HCT116 (cell line): ENCODE results near the gene C7orf25. TPM values are rescaled to one million over a fixed set of nuclear protein-coding genes. Genes with fewer than 3 reads are reported as not detected.

Source experiments
- ATAC-seq: fragments of 200-7000 bp; cut with Tn5 transposase; 2 replicates; pipeline ENCODE4 v1.9.1; 2020; ENCODE audit warnings: mild to moderate bottlenecking, moderate library complexity
- BruUV-seq: library from RNA; stranded (reverse); fragments of 400-500 nt; replicated peaks from 2 replicates; lab custom pipeline; 2021; lab: Mats Ljungman, UMichigan
- CTCF ChIA-PET: fragments of 300-600 bp; sonication (Branson Sonifier 250); formaldehyde crosslinking; loops from one replicate; lab custom pipeline; 2021; ENCODE audit warnings: antibody characterized with exemption; lab: Charles Lee
- POLR2A ChIA-PET: fragments of 300-600, 350-600 bp; sonication (Branson Sonifier 250); formaldehyde crosslinking; loops from one replicate; lab custom pipeline; 2021; ENCODE audit warnings: antibody characterized with exemption; lab: Charles Lee
- RAD21 ChIA-PET, 2 experiments: fragments of 300-600 bp; sonication (Branson Sonifier 250); formaldehyde crosslinking; loops; one replicate each; lab custom pipeline; 2023; ENCODE audit warnings: low total read pairs in 2 of 2; ENCODE audit not compliant: uncharacterized antibody in 2 of 2, unreplicated experiment in 2 of 2, low non-redundant PET in 1 of 2; lab: Charles Lee
- DNase-seq: peaks from one replicate; pipeline ENCODE4 v3.0.0-alpha.2; 2010; ENCODE audit warnings: low read depth, low spot score
- H2AFZ ChIP-seq: fragments of 200-600 bp; shearing (Covaris generic), sonication (generic); 2 replicates; pipeline ENCODE4 v1.6.1; 2017; ENCODE audit warnings: low read depth, mixed run types, mixed read lengths, antibody characterized with exemption, low read length; ENCODE audit not compliant: poor library complexity, severe bottlenecking
- H3K27ac ChIP-seq: 2 replicates; pipeline ENCODE4 v1.5.1; 2012; ENCODE audit warnings: low read depth, low read length
- H3K27me3 ChIP-seq: fragments of 200-600 bp; sonication (generic); 2 replicates; pipeline ENCODE4 v1.6.1; 2016; ENCODE audit warnings: mixed run types, low read length, mixed read lengths; ENCODE audit not compliant: insufficient read depth
- H3K36me3 ChIP-seq, 2 experiments: fragments of 200-500 bp in 1 of 2; fragments of 200-600 bp in 1 of 2; sonication (Bioruptor generic) in 1 of 2; sonication (generic) in 1 of 2; 2 replicates each; pipeline versions ENCODE4 v1.5.1 to v1.6.1; 2014 to 2016; ENCODE audit warnings: low read length in 2 of 2, inconsistent platforms in 1 of 2, mixed read lengths in 1 of 2, mixed run types in 1 of 2; ENCODE audit not compliant: insufficient read depth in 2 of 2, control insufficient read depth in 1 of 2
- H3K4me1 ChIP-seq, 2 experiments: fragments of 200-600 bp in 1 of 2; sonication (generic) in 1 of 2; 2 replicates each; pipeline versions ENCODE4 v1.5.1 to v1.6.1; 2012 to 2017; ENCODE audit warnings: low read length in 2 of 2, inconsistent platforms in 1 of 2, mild to moderate bottlenecking in 1 of 2, mixed read lengths in 1 of 2, mixed run types in 1 of 2, moderate library complexity in 1 of 2; ENCODE audit not compliant: insufficient read depth in 2 of 2, control insufficient read depth in 1 of 2
- H3K4me2 ChIP-seq: fragments of 200-600 bp; sonication (generic); 2 replicates; pipeline ENCODE4 v1.6.1; 2017; ENCODE audit warnings: mixed run types, low read length, mixed read lengths
- H3K4me3 ChIP-seq, 2 experiments: fragments of 200-600 bp in 1 of 2; sonication (generic) in 1 of 2; replicated peaks in 1 of 2; 2 replicates each; pipeline ENCODE4 v1.5.1; 2011 to 2016; ENCODE audit warnings: low read length in 2 of 2, control low read depth in 1 of 2, low read depth in 1 of 2, mild to moderate bottlenecking in 1 of 2, mixed read lengths in 1 of 2, mixed run types in 1 of 2
- H3K79me2 ChIP-seq: fragments of 200-600 bp; sonication (generic); 2 replicates; pipeline ENCODE4 v1.6.1; 2017; ENCODE audit warnings: mild to moderate bottlenecking, mixed run types, low read length, moderate library complexity, mixed read lengths; ENCODE audit not compliant: insufficient read depth
- H3K9ac ChIP-seq: fragments of 200-600 bp; sonication (generic); 2 replicates; pipeline ENCODE4 v1.6.1; 2016; ENCODE audit warnings: low read length, mixed read lengths
- H3K9me2 ChIP-seq: fragments of 200-600 bp; sonication (generic), shearing (Covaris generic); 2 replicates; pipeline ENCODE4 v1.6.1; 2017; ENCODE audit warnings: mixed run types, mild to moderate bottlenecking, moderate library complexity; ENCODE audit not compliant: insufficient read depth
- H3K9me3 ChIP-seq, 2 experiments: fragments of 200-500 bp in 1 of 2; fragments of 200-600 bp in 1 of 2; sonication (Bioruptor generic) in 1 of 2; sonication (generic) in 1 of 2; 2 replicates each; pipeline ENCODE4 v1.6.1; 2014 to 2017; ENCODE audit warnings: low read length in 2 of 2, mixed read lengths in 2 of 2, inconsistent platforms in 1 of 2, low read depth in 1 of 2, mild to moderate bottlenecking in 1 of 2, mixed run types in 1 of 2, moderate library complexity in 1 of 2; ENCODE audit not compliant: control insufficient read depth in 1 of 2, insufficient read depth in 1 of 2
- H4K20me1 ChIP-seq: fragments of 200-600 bp; sonication (generic), shearing (Covaris generic); 2 replicates; pipeline ENCODE4 v1.6.1; 2017; ENCODE audit warnings: mixed run types, mild to moderate bottlenecking, moderate library complexity; ENCODE audit not compliant: insufficient read depth
- CBX3 ChIP-seq: IDR thresholded peaks from 2 replicates; pipeline ENCODE4 v1.6.1; 2012; ENCODE audit warnings: low read depth
- CEBPB ChIP-seq: IDR thresholded peaks from 2 replicates; pipeline ENCODE4 v1.6.1; 2012; ENCODE audit warnings: low read depth
- EGR1 ChIP-seq: IDR thresholded peaks from 2 replicates; pipeline ENCODE4 v1.6.1; 2012; ENCODE audit warnings: low read depth
- EZH2 ChIP-seq: fragments of 200-600 bp; sonication (generic); IDR thresholded peaks from 2 replicates; pipeline ENCODE4 v1.6.1; 2017; ENCODE audit warnings: antibody characterized with exemption, mixed run types
- EZH2phosphoT487 ChIP-seq: fragments of 200-600 bp; IDR thresholded peaks from 2 replicates; pipeline ENCODE4 v1.6.1; 2018; ENCODE audit warnings: antibody characterized with exemption, borderline replicate concordance
- FOSL1 ChIP-seq: IDR thresholded peaks from 2 replicates; pipeline ENCODE4 v1.6.1; 2012; ENCODE audit warnings: low read depth
- POLR2AphosphoS5 ChIP-seq: IDR thresholded peaks from 2 replicates; pipeline ENCODE4 v1.6.1; 2011; ENCODE audit warnings: mild to moderate bottlenecking, low read depth, low read length, moderate library complexity
- SRF ChIP-seq: IDR thresholded peaks from 2 replicates; pipeline ENCODE4 v1.6.1; 2012; ENCODE audit warnings: low read depth
- TCF7L2 ChIP-seq: IDR thresholded peaks from 2 replicates; pipeline ENCODE4 v1.7.0; 2011; ENCODE audit warnings: borderline replicate concordance, inconsistent platforms; ENCODE audit not compliant: insufficient read depth, insufficient read length; ENCODE audit errors: extremely low read depth
- YY1 ChIP-seq: IDR thresholded peaks from 2 replicates; pipeline ENCODE4 v1.6.1; 2011; ENCODE audit warnings: low read length, low read depth, moderate library complexity, mild to moderate bottlenecking; ENCODE audit not compliant: insufficient replicate concordance; ENCODE audit errors: extremely low read depth
- ZBTB33 ChIP-seq: IDR thresholded peaks from 2 replicates; pipeline ENCODE4 v1.6.1; 2011; ENCODE audit warnings: mild to moderate bottlenecking, low read length, moderate library complexity; ENCODE audit not compliant: insufficient replicate concordance; ENCODE audit errors: extremely low read depth
- ZFX ChIP-seq: fragments of 450-650 bp; IDR thresholded peaks from 2 replicates; pipeline ENCODE4 v1.6.1; 2017
- ZNF274 ChIP-seq: fragments of 200-500 bp; sonication (Bioruptor generic); IDR thresholded peaks from 2 replicates; pipeline ENCODE4 v1.6.1; 2014; ENCODE audit warnings: mild to moderate bottlenecking, low read depth, low read length, inconsistent platforms
- intact Hi-C: fragments of 100-400 bp; cut with micrococcal nuclease; formaldehyde crosslinking; loops from 2 replicates; pipeline ENCODE4 v1.10.0; 2022
- total RNA-seq: library from RNA; stranded (reverse); gene quantifications from one replicate; pipeline ENCODE4 v1.2.1, GENCODE V29; 2021; ENCODE audit not compliant: unreplicated experiment
- TF ChIP-seq, protein P1 (sequence below): IDR thresholded peaks from 2 replicates; pipeline ENCODE4 v1.6.1; 2012
- TF ChIP-seq, protein P2 (sequence below), 3 experiments: fragments of 200-600 bp in 1 of 3; sonication (generic) in 1 of 3; IDR thresholded peaks in 2 of 3; conservative IDR thresholded peaks in 1 of 3; 2 replicates each; pipeline ENCODE4 v1.5.1; 2012 to 2017; ENCODE audit warnings: low read depth in 2 of 3, low read length in 2 of 3, antibody characterized with exemption in 1 of 3, borderline replicate concordance in 1 of 3, control low read depth in 1 of 3, mild to moderate bottlenecking in 1 of 3, mixed read lengths in 1 of 3, mixed run types in 1 of 3, moderate library complexity in 1 of 3; ENCODE audit not compliant: insufficient read depth in 1 of 3
- TF ChIP-seq, protein P3 (sequence below): IDR thresholded peaks from 2 replicates; pipeline ENCODE4 v1.6.1; 2012

The C7orf25 gene
- total RNA-seq, 1 experiment from 2014 or later = 5.3 TPM

- TF ChIP-seq CBX3 (no peak), CEBPB (no peak), EGR1 (no peak), FOSL1 (no peak), EZH2phosphoT487 (no peak)
- TF ChIP-seq, all 23 proteins: peak for 0
These were observed 13.8 kb upstream of the C7orf25 start (continued) for GRCh38 chr7:42925630-42926029.

DNA sequence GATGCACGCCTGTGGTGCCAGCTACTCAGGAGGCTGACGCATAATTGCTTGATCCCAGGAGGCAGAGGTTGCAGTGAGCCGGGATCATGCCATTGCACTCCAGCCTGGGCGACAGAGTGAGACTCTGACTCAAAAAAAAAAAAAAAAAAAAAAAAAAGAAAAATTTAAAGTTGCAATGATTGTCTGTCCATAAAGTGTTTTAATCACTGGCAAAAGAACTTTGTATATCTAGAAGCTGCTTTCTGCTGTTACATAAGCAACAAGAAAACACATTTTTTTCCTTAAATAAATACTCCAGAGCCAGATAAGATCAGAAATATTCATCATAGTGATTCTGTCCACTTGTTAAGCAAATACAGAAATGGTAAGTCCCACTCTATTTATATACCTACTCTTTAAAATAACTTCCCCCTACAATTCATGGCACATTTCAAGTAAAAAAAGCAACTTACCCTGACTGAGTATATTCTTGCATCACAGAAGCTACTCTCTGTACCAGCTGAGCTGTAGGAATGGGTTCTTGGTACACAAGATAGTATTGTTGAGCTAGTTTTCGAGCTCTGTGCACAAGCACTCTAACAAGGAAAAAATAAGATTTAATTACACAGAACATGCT lies 12.5 kb upstream of the C7orf25 start:
- Histone ChIP-seq H2AFZ (no peak overlapping the region), H3K9me2 (no peaks in the 10 kb centered on the region), H3K4me2 (no peak overlapping the region), H3K27me3 (no peaks in the 10 kb centered on the region), H3K27ac (no peak overlapping the region), H3K4me1 (peaks cover 0 to 4% of the 10 kb centered on the region in 2 experiments; a peak in 1 of 4 replicates), H3K4me3 (no peak overlapping the region), H3K36me3 (peaks cover 61 to 75% of the 10 kb centered on the region in 2 experiments), H4K20me1 (peaks cover 26% of the 10 kb centered on the region), H3K9me3 (no peaks in the 10 kb centered on the region), H3K9ac (no peak overlapping the region), H3K79me2 (peaks cover 80% of the 10 kb centered on the region)
- intact Hi-C loops = no loop called here
- no peak for ATAC-seq
- RAD21 ChIA-PET = no interaction called here
- no peak for DNase-seq
- TF ChIP-seq SRF = no peak
- no peak for TF ChIP-seq EZH2phosphoT487
- TF ChIP-seq, protein P1, sequence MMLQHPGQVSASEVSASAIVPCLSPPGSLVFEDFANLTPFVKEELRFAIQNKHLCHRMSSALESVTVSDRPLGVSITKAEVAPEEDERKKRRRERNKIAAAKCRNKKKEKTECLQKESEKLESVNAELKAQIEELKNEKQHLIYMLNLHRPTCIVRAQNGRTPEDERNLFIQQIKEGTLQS = no peak
- TF ChIP-seq EZH2 = no peak
- no peak for TF ChIP-seq TCF7L2
- no peak for TF ChIP-seq ZNF274
- TF ChIP-seq CEBPB = no peak
- TF ChIP-seq FOSL1 = no peak
- TF ChIP-seq ZBTB33 = no peak
- no peak for TF ChIP-seq POLR2AphosphoS5
- TF ChIP-seq, protein P2, sequence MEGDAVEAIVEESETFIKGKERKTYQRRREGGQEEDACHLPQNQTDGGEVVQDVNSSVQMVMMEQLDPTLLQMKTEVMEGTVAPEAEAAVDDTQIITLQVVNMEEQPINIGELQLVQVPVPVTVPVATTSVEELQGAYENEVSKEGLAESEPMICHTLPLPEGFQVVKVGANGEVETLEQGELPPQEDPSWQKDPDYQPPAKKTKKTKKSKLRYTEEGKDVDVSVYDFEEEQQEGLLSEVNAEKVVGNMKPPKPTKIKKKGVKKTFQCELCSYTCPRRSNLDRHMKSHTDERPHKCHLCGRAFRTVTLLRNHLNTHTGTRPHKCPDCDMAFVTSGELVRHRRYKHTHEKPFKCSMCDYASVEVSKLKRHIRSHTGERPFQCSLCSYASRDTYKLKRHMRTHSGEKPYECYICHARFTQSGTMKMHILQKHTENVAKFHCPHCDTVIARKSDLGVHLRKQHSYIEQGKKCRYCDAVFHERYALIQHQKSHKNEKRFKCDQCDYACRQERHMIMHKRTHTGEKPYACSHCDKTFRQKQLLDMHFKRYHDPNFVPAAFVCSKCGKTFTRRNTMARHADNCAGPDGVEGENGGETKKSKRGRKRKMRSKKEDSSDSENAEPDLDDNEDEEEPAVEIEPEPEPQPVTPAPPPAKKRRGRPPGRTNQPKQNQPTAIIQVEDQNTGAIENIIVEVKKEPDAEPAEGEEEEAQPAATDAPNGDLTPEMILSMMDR (IDR thresholded peaks at IDR 0.05 in 2 of 3, conservative IDR thresholded peaks at IDR 0.05 in 1 of 3; ENCODE audit: borderline replicate concordance in 1 of 3, insufficient read depth in 1 of 3, low read depth in 2 of 3, low read length in 2 of 3) = no peak
- no peak for TF ChIP-seq EGR1
- no peak for TF ChIP-seq ZFX
- TF ChIP-seq YY1 = no peak
- TF ChIP-seq CBX3 = no peak
- TF ChIP-seq, protein P3, sequence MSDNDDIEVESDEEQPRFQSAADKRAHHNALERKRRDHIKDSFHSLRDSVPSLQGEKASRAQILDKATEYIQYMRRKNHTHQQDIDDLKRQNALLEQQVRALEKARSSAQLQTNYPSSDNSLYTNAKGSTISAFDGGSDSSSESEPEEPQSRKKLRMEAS = no peak
- POLR2A ChIA-PET = interaction anchor here (0.6 to 1.3 kb wide), 2 partner anchors 8 to 9 kb away, joined by 3 to 5 read pairs; partner anchors contain the start of genes MRPL32 and PSMA2
- CTCF ChIA-PET = interaction anchor here (0.7 kb wide), 1 partner anchor 795 kb away, joined by 3 read pairs; no protein-coding TSS in a partner anchor
- BruUV-seq = no TSS peak
